GM18505 (cell line): ENCODE data around the gene BLID.

Source experiments
- ATAC-seq: cut with Tn5 transposase; IDR thresholded peaks from one replicate; pipeline ENCODE4 v1.9.1; 2021; ENCODE audit not compliant: unreplicated experiment
- POLR2A ChIP-seq: IDR thresholded peaks from 4 replicates; pipeline ENCODE4 v1.6.1; 2011; ENCODE audit warnings: borderline replicate concordance; ENCODE audit not compliant: insufficient read depth, insufficient read length; ENCODE audit errors: extremely low read depth

Gene BLID

GRCh38 chr11:122096272-122097112 lies 19.5 kb downstream of the BLID start:
- ATAC-seq = no peak
- TF ChIP-seq POLR2A = no peak

DNA sequence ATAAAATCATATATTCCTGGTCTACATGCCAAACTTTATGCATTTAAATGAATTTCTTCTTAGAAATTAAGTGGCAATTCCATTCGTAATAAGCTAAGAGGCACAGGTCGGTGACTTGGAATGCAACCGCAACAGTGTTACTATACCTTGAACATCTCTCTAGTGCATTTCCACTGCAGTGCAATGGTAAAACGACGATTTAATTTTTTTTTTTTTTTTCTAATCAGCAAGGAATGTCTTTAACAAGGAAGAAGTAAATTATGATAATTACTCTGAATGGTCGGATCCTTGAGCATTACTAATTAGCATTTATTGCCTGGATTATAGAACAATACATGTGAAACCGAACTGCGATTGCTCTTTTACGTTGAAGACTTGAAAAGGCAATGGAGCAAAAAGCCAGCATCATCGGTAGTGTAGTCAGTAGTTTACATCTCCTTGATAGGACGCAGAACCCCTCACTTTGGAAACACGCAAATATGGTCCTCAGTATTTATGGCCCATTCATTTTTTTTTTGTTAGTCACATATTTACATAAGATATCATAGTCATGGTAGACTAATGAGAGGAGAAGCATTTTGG lies 20.2 kb downstream of the BLID start:
- TF ChIP-seq POLR2A = no peak
- no peak for ATAC-seq

GRCh38 chr11:122094836-122095235 lies 21.2 kb downstream of the BLID start:
- no peak for ATAC-seq
- TF ChIP-seq POLR2A = no peak

DNA sequence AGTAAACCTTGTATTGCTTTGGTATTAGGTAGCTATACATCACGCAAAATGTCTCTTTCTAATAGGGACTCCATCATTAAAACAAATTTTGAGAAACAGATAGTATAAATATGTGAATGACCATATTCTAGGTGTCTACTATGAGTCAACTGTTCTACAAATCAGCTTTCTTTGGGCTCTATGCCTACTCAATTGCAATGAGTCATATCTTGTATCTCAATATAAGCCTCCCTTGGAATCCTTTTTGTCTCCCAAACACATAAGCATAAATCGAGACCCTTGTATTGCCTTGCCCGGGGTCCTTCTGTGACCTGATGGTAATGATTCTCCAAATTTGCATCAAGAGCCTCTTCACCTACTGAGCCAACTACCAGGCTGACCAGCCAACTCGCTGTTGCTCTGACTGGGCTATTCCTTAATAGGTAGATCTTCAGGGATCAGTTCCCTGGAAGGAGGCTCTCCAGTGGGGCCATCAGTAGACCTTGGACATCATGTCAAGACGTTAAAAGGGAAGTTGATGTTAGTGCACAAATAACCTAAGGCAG lies 22.2 kb downstream of the BLID start:
- no peak for ATAC-seq
- no peak for TF ChIP-seq POLR2A

- ATAC-seq = no peak
- TF ChIP-seq POLR2A = no peak
Observed at GRCh38 chr11:122091835-122092234, 24.2 kb downstream of the BLID start.

GRCh38 chr11:122089111-122089510 lies 26.9 kb downstream of the BLID start:
- no peak for TF ChIP-seq POLR2A
- no peak for ATAC-seq

- no peak for TF ChIP-seq POLR2A
- ATAC-seq = no peak
Observed at GRCh38 chr11:122085712-122086111, 30.3 kb downstream of the BLID start.

DNA sequence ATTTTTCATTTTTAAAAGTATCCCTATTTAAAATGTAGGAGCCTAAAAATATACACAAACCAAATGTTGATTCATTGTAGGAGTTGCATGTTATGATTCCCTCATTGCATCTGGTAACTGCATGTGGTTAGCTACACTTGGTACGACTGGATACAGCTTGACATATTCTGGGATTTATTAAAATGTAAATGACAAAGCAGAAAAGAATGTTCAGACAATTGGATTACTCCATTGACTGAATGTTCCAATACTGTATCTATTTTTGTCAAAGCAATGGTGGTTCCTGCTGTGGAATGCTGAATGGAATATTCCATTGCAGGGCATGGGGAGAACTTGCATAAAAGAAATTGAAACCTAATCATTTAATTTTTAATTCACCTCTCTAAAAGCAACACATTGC lies 30.8 kb downstream of the BLID start:
- no peak for ATAC-seq
- no peak for TF ChIP-seq POLR2A

DNA sequence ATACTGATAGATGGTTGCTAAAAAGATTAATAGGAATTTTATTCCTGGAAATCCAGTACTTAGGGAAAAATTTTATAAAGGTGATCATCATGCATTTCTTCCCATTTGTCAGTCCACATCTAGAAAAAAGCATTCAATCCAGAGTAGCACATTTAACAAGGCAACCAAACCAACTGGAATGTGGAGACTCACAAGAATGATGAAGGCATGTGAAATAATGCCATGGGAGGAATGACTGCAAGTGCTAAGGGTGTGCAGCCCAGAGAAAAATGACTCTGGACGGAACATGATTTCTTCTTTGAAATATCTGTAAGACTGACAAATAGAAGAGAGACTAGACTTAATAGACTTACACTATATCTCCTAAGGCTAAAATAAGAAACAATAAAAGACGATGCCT lies 33.8 kb downstream of the BLID start:
- no peak for ATAC-seq
- no peak for TF ChIP-seq POLR2A

DNA sequence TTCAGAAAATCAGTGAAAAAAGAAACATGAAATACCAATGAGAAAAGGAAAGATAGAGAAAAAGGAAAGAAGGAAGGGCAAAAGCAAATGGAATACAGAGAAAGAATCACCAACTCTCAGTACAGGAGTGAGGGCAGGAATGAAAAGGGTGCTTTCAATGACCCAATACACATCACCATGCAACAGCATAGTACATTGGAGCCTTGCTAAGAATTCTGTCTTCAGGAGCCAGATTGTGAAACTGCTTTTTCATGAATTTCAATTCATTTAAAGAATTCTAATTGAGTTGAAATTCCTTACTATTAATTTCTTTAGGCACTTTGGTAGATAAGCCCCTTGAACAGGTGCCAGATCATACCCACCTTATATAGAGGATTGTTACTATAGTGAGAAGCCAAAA lies 34.9 kb downstream of the BLID start:
- no peak for TF ChIP-seq POLR2A
- no peak for ATAC-seq

- no peak for ATAC-seq
- TF ChIP-seq POLR2A = no peak
Observed at GRCh38 chr11:122077459-122077858, 38.6 kb downstream of the BLID start.

- ATAC-seq = no peak
- TF ChIP-seq POLR2A = no peak
Observed at GRCh38 chr11:122076512-122077120, 39.4 kb downstream of the BLID start.

- TF ChIP-seq POLR2A = no peak
- no peak for ATAC-seq
Observed at GRCh38 chr11:122075016-122075415, 41.0 kb downstream of the BLID start.

- TF ChIP-seq POLR2A = no peak
- no peak for ATAC-seq
Observed at GRCh38 chr11:122074022-122074421, 42.0 kb downstream of the BLID start.

DNA sequence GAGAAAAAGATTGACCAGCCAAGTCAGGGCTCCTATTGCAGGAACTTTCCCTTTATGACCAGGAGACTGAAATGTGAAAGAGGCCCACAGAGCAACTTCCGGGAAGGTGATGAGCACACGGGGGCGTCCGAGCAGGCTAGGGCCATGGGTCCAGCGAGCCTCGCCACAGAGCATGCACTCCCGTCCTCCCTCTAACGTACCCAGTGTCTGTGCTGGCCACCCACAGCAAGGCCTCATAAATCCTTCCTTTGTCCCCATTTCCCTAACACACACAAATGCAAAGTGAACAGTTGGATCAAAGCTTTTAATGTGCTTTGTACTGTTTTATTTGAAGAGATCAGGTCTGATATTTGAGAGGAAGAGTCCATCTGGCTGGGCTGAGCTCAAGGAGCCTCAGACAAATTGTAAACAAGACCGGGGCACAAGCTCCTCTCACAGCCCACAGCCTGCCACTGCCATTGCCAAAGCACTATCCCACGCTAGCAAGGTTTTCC lies 44.3 kb downstream of the BLID start:
- ATAC-seq = no peak
- TF ChIP-seq POLR2A = no peak
